ENCODE measurements around the gene RALB.
"Not testable (repeated sequence)": the region's sequence is repeated elsewhere in the genome, so short reads cannot be mapped to it uniquely, and the experiment has no call there.

Gene RALB

GRCh38 chr2:120224735-120225548, 27.7 kb upstream of the RALB start:
- FAIRE-seq: no peak

- no peak for FAIRE-seq
Observed at GRCh38 chr2:120225549-120226065, 27.0 kb upstream of the RALB start.

- FAIRE-seq: no peak
Observed at GRCh38 chr2:120226316-120226715, 26.3 kb upstream of the RALB start.

DNA sequence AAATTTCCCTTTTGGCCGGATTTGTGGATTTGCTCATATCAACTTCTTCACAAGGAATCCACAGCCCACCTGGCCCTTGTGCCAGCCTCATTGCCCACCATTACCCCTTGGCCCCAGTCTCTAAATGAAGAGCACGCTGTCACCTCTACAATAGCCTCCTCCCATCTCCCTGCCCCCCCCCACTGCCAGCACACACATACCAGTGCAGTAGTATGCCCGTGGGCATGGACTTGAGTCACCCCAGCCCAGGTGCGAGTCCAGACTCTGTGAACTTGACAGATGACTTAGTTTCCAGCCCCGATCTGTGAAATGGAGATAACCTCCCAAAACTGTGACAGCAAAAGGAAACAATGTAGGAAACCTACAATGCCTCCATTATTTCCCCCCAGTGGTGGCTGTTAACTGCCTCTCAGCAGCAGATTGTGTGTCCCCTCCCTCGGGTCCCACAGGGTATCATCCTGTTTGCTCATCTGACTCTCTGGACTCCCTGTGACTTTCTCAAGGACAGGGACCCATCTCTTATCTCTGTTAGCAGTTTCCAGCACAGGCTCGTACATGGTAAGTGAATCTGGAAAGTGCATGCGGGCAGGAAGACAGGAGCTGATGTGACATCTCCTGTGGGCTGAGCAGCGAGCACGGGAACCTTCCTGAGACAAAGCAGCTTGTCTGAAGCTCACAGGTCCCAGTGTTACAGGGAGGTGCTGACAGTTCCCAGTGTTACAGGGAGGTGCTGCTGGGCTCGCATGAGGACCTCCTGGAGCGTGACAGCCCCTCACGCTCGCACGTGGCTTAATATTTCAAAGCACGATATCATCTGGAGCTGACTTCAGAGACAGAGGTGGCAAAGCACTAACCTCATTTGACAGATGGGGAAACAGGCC, 25.3 kb upstream of the RALB start:
- FAIRE-seq: no peak

DNA sequence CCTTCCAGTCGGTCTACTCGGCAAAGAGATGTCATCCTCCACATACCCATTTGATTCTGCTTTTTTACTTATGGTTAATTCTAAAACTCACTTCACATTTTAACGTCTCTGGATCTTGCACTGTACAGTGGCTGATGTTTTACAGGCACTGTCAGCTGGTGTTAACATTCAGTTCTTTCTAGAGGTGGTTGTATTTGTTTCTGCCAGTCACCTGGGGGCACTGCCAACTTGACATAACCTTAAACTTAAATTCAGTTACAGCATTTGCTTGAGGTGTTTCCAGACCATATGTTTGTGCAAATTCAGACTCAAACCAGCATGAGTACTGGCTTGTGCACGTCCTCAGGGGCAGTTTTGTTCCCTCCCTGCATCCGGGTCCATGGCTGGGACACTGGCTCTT, 24.1 kb upstream of the RALB start:
- no peak for FAIRE-seq

- FAIRE-seq: no peak
Observed at GRCh38 chr2:120229341-120229740, 23.3 kb upstream of the RALB start.

GRCh38 chr2:120230515-120231471, 21.9 kb upstream of the RALB start:
- no peak for FAIRE-seq

- FAIRE-seq: no peak
Observed at GRCh38 chr2:120231564-120231973, 21.1 kb upstream of the RALB start.

GRCh38 chr2:120231974-120232635, 20.5 kb upstream of the RALB start:
- FAIRE-seq: no peak

DNA sequence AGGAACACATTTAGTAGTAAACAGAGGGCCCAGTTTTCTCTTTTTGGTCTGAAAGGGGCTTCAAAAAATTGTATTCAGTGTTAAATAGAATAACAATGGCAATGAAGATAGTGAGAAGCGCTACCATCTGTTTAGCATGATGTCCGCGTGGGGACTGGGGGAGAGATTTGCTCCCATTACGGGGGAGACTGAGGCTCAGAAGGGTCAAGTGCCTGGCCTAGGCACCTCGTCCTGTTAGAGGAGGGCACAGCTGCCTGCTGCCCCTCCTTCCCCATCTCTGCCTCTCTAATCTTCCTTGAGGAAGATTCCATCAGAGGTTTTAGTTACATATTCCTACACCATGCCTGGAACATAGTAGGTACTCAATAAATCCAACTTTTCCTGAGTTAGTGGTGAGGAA, 19.4 kb upstream of the RALB start:
- FAIRE-seq: no peak

- not testable (repeated sequence) for FAIRE-seq
Observed at GRCh38 chr2:120235158-120235557, 17.5 kb upstream of the RALB start.

DNA sequence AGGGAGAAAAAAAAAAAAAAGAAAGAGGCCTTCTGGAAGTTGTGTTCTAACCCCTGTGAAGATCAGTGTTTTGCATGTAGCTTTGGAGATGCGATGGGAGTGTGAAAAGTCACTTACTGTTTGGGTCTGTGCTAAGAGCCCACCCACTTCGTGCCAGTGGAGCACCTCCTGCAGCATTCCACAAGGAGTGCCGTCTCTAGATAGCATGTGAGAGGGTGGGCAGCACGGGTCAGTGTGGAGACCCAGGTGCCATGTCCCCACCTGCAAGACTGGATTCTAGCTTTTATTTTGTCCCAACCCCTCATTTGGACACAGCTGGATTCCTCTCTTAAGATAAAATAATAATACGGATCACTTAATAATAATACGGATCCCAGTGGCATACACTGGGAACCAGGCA, 17.0 kb upstream of the RALB start:
- FAIRE-seq: no peak

DNA sequence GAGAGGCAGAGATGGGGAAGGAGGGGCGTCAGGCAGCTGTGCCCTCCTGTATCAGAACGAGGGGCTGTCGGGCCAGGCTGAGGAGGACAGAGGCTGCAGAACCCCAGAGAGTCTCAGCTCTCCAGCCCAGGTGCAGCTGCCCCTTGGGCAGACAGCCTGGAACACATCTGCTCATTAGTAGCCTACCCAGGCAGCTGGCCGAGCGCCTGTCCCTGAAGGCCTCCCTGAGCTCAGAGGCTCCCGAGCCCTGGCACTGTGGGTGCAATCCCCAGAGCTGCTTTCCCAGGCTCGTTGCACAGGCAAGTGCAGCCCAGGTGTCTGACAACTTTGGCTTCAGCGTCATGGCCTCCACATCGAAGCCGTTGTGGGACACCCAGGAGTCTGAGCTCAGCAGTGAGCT, 16.3 kb upstream of the RALB start:
- no peak for FAIRE-seq

DNA sequence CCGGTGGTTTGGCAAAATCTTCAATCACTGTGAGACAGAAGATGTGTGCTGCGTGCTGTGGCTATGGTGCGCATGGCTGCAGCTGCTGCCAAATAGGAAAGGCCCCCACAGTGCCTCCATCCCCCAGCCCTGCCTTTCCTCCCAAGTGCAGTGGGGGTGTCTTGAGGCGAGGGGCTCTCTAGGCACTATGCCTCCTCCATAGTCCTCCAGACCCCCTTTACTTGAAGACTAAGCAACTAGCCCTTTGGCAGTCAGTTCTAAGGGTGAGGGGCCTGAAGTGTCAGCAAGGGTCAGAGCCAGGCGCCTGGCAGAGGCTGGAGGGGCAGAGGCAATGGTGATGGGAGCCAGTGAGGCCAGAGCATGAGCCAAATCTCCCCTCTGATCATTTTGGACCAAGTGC, 15.9 kb upstream of the RALB start:
- no peak for FAIRE-seq

DNA sequence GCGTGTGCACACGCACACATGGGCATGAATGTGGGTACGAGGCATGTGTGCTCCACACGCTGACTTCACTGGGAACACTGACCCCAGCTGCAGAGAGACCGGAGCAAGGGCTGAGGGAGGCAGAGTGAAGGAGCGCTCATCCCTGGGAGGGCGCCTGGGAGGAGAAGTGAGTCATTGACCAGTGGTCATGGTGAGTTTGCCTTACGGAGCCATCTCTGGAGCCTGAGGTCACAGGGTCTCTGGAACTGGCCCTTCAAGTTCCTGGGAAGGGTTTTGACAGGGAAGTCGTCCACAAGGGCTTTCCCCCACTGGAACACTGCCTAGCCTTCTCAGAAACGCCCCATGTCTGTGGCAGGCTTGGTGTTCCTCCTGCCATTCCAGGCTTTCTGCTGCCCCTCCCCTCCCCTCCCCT, 15.2 kb upstream of the RALB start:
- no peak for FAIRE-seq

DNA sequence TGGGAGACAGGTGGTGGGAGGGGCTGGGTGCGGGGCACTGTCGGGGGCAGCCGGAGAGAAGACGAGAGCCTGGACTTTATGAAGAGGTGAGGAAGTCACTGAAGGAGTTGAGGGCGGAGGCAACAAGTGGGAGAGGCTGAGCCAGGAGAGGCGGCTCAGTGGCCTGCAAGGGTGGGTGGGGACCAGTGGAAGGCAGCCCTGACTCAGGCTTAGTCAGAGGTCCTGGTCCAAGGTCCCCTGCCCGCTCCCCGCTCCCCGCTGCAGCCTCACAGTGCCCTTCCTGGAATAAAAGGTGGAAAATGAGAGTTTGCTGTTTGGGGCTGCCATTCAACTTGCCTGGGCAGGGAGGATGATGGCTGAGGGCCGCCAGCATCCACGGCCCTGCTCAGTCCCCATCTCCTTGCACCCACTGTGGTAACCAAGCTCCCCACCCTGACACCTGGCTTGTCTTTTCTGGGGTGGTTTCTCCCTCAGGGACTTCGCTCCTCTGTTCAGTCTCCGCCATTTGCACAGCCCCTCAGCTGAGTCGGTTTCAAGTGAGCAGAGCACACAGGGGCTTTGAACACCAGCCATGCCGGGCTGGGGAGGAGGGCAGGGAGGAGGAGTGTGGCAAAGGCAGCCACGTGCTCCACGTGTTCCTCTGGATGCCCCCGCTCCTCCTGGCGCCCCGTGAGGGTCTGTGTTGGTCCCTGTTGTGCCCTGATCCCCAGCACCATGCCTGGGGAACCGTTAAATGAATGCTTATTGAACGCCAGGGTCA, 13.7 kb upstream of the RALB start:
- FAIRE-seq: no peak

GRCh38 chr2:120239488-120240287, 13.0 kb upstream of the RALB start:
- FAIRE-seq: no peak

DNA sequence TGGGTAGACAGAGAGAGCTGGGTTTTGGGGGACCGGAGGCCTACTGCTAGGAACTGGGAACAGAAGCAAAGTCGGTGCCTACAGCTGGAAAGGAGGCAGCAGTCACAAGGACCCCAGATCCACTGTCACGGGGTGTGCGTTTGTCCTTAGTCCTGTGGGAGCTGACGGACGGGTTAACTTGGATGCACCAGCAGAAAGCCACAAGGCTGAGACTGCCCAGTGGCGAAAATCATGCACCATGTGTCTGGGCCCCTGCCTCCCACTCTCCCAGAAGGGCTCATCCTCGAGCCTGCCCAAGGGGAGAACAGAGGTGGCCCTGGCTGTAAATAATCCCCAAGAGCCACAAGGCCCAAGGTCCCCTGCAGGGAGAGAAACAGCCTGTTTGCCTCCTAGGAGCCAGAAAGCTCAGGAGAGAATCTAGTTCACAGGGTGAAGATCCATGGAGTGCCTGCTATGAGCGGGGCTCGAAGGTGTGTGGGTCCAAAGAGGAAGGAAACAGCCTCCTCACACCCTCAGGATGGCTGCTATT, 11.7 kb upstream of the RALB start:
- FAIRE-seq: no peak

GRCh38 chr2:120241684-120242083, 11.0 kb upstream of the RALB start:
- no peak for FAIRE-seq

DNA sequence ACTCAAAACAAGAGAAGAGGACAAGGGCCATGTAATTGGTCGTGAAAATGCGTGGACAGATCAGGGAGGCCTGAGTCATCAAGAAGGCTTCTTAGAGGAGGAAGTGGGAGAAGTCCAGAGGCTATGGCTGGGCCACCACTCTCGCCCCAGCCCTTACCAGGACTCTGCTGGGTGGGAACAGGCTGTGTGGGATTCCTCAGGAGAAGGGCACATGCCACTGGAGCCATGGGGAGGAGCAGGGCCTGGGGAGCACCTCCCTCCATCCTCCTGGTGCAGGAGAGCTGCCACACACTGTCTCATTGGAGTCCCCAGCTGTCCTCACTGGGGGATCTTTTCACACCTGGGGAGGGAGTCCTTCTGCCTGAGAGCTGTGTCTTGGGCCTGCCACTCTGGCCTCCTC, 9.4 kb upstream of the RALB start:
- no peak for FAIRE-seq

Data from colon (tissue), 2 donors.